Activated CD4-positive, alpha-beta T cell treated with anti-CD3 and anti-CD28 coated beads, Interleukin-2, amount 50 U/mL, for 24 hours (primary cell): ENCODE measurements around the gene TTC28.
A peak's percentile ranks its signal among the peaks of the same experiment; 100 is the strongest.

ENCODE experiments used
- DNase-seq, 2 donors: peaks; one replicate each; pipeline ENCODE4 v3.0.0-alpha.2; 2020; ENCODE audit warnings: low read depth in 1 of 2, low spot score in 1 of 2

Gene TTC28

DNA sequence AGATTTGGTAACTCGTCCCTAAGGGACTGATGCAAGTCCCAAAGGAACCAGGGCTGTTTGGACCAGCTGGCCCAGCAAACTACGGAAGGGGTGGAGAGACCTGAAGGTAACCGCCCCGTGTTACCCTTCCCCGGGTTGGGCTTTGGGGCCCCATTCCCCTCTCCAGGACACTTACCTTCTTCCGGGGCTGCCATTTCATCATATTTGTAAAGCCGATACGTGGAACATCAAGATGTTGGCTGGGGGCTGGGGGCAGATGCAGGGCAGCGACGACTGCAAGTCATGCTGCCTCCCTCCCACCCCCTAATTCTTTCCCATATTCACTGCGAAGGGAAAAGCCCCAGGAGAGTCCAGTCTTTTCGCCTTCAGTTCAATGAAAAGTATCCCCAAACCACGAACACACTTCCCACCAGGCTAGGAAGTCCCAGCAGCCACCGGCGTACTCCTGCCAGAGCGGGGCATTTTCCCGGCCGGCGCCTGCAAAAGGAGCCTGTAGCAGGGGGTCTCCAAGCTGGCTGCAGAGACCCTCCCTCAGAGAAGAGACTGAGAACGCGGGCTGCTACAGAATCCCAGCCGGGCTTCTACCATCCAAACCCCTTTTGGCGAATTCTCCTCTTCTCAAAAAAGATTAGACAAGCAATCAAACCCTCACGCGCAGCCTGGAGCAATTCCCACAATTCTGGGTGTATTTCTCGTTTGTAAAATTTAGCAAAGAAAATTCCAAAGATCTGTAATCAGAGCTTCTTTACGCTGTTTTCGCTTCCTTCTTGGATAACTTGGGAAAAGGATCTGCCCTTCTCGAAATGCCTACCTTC is 236.7 kb downstream of the TTC28 start:
- peak in 1 of 2 donors; percentile 3 for DNase-seq

DNA sequence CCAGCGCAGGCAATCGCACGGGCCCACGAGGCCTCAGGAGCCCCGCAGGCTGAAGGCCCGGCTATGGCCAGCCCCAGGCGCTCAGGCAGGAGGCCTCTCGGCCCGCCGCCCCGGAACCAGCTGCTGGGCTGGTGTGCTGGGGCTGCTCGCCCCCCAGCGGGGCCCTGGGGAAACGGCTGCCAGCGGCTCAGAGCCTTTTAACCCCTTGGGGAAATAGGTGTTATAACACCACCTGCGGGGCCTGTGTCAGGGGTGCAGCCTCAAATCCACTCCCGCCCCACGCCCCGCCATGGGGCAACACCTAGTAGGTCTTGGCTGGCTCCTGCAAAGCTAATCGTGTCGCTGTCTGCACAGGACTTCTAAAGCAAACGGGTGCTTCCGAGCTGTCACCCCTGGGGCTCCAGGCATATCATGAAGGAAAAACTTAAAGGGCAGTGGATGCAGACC is 237.4 kb downstream of the TTC28 start:
- peak; percentile 40 to 52 for DNase-seq

DNA sequence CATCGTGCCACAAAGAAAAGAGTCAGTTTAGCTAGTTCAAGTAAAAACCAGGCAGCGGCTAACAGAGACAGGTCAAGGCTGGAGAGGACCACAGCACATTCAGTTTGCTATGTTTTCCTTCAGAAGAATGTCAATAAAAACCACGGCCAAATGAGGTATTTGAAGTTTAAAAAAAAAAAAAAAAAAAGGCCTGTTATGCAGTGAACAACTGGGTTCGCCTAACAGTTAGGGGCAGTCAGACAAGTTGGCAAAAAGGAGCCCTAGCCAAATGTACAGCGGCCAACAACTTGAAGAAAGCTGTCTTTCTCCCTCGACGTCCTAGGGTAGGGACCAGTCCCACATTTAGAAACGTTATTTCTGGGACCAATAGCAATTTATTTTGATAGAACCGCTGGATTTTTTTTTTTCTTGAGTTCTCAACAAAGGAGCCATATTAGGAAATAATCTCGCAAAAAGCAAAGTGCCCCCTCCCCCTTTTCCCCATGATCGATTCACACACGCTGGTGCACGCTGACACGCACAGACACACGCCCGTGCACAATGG is 237.8 kb downstream of the TTC28 start:
- no peak for DNase-seq

GRCh38 chr22:28440592-28441390 is 238.8 kb downstream of the TTC28 start:
- DNase-seq: no peak

DNA sequence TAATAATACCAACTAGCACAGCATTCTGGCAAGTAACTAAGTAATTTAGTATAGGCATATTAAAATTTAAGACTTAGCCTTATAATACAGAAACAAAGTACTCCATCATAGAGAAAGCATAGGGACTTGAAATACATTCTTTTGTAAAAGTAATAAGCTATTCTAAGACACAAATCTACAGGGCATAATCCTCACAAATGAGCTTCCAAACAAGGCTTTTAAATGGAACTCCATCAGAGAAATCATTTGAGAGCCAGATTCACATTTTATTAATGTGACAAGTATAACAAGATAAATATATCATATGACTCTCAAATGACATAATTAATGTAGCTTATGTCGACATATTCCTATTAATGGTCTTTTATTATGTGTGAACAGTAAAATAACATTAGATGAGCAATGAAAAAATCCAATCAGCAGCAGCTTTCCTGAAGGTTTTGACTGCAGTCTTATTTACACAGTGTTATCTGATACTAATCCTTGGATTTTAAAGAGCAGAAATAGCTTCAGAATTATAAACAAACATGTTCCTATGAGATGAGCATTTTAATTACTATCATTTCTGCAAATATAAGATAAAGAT is 241.4 kb downstream of the TTC28 start:
- no peak for DNase-seq

DNA sequence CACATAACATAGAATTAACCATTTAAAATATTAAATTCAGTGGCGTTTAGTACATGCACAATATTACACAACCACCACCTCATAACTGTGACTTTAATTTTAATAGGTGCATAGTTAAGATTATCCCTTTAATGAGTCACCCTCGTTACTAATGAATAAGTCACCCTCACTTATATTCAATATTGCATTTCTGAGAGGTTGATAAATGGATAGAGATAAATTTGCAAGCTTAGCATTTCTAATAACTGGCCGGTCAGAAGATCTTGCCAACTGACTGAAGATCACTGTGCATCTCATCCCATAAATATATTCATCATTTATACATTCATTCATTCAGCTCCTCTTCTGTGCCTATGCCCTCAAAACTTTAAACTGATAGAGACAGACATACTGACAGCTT is 243.7 kb downstream of the TTC28 start:
- no peak for DNase-seq

DNA sequence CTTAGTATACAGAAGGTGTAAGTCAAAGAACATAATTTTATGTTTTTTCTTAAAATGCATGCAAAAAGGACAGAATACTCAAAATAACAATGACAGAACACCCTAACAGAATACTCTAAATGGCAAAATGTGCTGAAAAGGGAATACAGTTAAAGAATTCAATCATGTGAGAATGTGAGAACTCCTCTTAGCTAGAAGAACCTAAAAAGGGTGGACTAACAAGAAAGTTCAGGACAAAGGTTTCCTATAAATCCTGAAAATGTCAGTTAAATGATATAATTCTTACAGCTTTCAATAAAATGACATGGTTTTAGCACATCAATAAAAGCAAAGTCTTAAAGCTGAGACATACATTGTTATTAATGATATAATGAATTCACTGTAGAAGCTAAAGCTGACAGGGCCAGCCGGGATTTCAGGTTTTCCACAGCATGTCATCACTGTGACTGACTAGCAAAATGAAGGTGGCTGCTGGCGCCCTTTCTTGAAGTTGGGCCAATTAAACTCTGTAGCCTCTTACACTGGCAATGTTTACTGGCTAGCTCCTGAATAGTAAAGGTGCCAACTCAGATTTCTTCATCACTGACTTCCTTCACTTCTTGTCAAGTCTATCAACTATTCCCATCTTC is 244.4 kb downstream of the TTC28 start:
- DNase-seq: no peak

- DNase-seq: no peak
Observed at GRCh38 chr22:28430466-28431025, 249.1 kb downstream of the TTC28 start.

DNA sequence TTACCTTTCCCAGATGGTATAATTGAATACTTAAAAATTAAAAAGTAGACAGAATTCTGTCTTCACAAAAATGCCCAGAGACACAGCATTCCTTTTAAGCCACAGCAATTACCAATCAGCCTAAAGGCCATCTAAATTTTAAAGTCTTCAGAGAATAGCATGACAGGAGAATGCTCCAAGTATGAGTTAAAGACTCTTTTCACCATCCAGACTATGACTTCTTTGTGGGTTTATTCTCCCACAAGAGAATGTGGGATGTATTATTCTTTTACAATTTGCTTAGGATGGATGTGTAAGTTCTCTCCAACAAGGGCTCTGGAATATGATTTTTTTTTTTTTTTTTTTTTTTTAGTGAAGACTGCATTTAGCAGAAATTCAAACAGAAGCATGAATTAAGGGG is 249.9 kb downstream of the TTC28 start:
- no peak for DNase-seq

DNA sequence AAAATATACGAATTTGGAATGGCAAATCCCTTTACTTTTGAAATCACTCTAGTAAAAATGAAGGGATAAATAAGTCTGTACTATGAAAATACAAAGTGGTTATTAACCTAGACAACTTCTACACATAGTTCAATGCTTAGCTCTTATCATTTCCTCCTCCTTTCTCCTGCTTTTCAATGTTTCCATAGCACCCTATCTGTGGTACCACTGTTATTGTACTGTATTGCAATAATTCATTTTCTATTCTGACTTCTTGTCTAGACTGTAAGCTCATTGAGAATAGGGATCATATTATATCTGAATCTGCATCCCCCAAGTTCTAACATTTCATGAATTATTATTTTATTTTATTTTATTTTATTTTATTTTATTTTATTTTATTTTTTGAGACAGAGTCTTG is 251.4 kb downstream of the TTC28 start:
- no peak for DNase-seq

- no peak for DNase-seq
Observed at GRCh38 chr22:28426346-28427132, 253.1 kb downstream of the TTC28 start.

DNA sequence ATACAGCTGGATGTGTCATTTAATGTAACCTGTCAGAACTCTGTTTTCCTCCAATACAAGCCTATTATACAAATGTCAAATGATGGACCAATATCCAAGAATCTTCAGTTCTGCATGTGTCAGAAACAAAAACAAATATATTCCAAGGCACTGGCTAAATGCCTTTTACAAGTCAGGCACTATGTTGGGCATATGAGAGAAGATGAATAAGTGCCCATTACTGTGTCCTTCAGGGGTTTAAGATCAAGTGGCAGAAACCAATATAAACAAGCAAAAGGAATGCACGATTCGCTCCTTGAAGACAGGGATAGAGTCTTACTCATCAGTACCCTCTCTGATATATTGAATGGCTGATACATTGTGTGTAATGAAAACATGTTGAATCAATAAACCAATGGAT is 254.4 kb downstream of the TTC28 start:
- no peak for DNase-seq

DNA sequence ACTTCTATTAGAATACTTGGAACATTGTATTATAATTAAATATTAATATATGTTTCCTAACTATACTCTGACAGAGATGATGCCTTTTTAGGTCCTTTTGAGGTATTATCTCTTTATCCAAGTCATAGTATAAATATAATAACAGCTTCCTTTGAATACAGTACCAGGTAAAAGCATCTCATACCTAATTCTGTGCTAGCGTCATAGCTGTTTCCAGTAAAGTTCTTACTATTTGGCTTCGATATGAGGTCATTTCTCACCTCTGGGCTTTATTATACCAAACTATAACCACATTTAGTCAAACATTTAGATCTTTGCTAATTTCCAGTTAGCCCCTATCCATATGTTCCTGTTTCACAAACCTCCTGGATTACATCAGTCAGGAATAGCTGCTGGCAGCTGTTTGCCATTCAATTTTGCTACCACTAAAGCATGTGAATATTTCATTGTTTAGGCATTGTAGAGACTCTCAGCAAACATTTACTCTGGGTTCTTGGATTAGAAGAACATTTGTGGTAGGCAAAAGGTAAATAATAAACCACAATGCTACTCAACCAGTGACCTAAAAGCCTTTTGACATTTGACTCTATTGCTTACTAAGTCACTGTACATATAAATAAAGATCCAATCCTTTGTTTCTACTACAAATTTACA is 255.1 kb downstream of the TTC28 start:
- no peak for DNase-seq

DNA sequence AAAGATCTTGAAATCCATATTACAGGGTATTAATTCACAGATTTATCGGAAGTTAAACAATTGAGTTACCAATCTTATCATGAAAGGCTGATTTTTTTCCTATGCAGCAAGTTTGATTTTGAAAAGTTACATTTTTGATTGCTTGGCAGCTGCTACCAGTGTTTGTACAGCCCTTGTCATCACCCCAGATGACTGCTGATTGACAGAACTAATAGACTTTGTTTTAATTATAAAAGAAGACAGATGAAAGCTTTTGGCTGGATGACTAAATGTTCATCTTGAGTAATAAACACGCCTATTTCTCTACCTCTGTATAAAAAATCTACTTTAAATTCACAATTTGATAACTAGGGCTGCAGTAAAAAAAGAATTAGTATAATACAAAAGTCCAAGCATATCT is 259.7 kb downstream of the TTC28 start:
- DNase-seq: no peak

DNA sequence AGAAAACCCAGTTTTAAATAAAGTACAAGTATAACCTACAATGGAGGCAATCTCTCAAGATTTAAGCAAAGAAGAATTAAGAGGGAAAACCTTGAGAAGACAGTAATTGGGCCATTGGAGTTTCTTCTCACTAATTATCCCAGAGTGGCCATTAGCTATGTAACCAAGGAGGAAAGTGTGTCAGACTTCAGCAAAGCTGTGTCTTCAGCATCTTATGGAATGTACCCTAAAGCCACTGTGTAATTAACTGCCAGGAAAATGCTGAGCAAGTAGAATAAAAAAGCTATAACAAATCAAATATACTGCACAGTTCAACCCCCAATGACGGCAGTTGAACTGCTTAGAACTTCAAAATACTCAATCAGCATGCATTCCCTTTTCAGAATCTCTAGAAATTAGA is 261.6 kb downstream of the TTC28 start:
- no peak for DNase-seq

GRCh38 chr22:28417431-28417830 is 262.2 kb downstream of the TTC28 start:
- DNase-seq: no peak

- no peak for DNase-seq
Observed at GRCh38 chr22:28414913-28415312, 264.7 kb downstream of the TTC28 start.

- DNase-seq: no peak
Observed at GRCh38 chr22:28413612-28414399, 265.8 kb downstream of the TTC28 start.

DNA sequence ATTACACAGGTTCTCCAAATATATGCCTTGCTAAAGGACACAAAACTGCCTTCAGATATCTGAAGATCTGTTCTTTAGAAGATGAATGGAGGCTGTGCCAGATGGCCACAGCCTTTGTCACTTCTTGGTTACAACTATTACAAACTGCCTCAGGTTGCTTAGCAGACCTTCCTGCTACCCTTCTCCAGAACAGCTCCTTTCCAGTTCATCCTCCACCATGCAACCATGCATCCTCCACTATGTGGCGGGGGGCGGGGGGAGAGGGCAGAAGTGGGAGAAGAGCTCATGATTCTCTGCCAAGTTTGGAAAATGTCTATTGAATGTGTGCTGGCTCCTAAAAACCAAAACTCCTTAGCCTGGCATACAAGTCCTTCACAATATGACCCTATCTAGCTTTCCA is 267.5 kb downstream of the TTC28 start:
- no peak for DNase-seq
